ENCODE measurements around the gene THADA.
"Not testable (repeated sequence)": the region's sequence is repeated elsewhere in the genome, so short reads cannot be mapped to it uniquely, and the experiment has no call there.

The THADA gene

GRCh38 chr2:43595603-43596412 is at the start of gene THADA:
Gene THADA, minus strand, starts transcription at chr2:43596038. Its CDS starts 3,646 bp downstream, at chr2:43592392.
- in situ Hi-C loops (cut with HindIII; ENCODE audit: low sequenced_read_pairs), result no loop called here

DNA sequence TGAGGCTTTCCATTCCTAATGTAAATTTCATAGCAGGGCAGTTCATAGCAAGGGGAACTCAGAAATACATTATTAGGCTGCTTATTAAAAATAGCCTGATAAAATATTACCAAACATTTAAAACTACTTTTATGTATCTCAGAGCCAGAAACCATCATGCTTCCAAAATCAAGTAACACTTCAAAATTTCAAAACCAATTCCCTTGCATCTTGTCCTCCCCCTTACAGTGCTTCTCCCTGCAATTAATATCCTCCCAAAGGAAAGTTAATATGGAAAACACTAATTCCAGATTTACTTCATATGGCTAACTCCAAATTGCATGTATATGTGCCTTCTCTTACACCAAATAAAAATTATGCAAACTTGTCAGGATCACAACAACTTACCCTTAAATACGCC is 47.8 kb upstream of the THADA start:
- in situ Hi-C loops (cut with HindIII; ENCODE audit: low sequenced_read_pairs), result no loop called here

DNA sequence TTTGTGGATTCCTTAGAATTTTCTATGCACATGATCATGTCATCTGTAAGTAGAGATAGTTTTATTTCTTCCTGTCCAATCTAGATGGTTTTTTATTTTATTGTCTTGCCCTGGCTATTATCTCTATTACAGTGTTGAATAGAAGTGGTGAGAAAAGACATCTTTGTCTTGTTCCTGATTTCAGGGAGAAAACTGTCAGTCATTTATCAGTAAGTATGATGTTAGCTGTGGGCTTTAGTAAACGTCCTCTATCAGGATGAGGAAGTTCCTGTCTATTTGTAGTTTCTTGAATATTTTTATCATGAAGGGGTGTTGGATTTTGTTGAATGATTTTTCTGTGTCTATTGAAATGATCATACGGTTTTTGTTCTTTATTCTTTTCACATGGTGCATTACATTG is 46.5 kb upstream of the THADA start:
- in situ Hi-C loops (cut with HindIII; ENCODE audit: low sequenced_read_pairs), result no loop called here

GRCh38 chr2:43637030-43637803 is 41.4 kb upstream of the THADA start, which contains the start of gene PLEKHH2:
Gene PLEKHH2, plus strand, starts transcription at chr2:43637260. Its CDS starts 7,414 bp downstream, at chr2:43644674.
- in situ Hi-C loops (cut with HindIII; ENCODE audit: low sequenced_read_pairs), result no loop called here

DNA sequence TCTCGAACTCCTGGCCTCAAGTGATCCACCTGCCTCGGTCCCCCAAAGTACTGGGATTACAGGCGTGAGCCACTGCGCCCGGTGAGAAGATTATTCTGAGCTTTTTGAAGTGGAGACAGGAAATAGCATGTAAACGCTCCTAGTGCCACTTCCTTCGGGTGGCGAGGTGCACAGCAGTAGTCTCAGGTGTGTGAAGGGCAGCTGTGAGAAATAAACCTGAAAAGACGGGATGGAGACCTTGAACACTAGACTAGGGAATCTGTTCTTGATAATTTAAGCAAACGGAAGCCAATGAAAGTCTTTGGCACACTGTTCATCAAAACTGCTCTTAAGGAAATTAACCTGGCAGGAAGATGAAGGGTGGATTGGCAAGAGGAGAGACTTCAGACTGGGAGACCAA is 40.8 kb upstream of the THADA start:
- in situ Hi-C loops (cut with HindIII; ENCODE audit: low sequenced_read_pairs), result no loop called here

DNA sequence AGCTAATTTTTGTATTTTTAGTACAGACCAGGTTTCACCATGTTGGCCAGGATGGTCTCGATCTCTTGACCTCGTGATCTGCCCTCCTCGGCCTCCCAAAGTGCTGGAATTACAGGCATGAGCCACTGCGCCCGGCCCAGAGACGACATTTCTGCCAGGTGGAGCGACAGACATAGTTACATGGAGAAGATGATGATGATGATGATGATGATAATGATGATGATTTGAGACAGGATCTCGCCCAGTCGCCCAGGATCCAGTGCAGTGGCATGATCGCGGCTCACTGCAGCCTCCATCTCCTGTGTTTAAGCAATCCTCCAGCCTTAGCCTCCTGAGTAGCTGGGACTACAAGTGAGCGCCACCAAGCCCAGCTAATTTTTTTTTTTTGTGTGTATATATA is 40.3 kb upstream of the THADA start:
- in situ Hi-C loops (cut with HindIII; ENCODE audit: low sequenced_read_pairs), result not testable (repeated sequence)

GRCh38 chr2:43634604-43635306 is 38.9 kb upstream of the THADA start:
- in situ Hi-C loops (cut with HindIII; ENCODE audit: low sequenced_read_pairs), result no loop called here

- in situ Hi-C loops (cut with HindIII; ENCODE audit: low sequenced_read_pairs), result no loop called here
Observed at GRCh38 chr2:43631618-43632317, 35.9 kb upstream of the THADA start.

- in situ Hi-C loops (cut with HindIII; ENCODE audit: low sequenced_read_pairs), result loop anchor here (25.0 kb wide), 1 partner anchor 89 kb away; no protein-coding TSS in a partner anchor
Observed at GRCh38 chr2:43622931-43623451, 27.2 kb upstream of the THADA start.

DNA sequence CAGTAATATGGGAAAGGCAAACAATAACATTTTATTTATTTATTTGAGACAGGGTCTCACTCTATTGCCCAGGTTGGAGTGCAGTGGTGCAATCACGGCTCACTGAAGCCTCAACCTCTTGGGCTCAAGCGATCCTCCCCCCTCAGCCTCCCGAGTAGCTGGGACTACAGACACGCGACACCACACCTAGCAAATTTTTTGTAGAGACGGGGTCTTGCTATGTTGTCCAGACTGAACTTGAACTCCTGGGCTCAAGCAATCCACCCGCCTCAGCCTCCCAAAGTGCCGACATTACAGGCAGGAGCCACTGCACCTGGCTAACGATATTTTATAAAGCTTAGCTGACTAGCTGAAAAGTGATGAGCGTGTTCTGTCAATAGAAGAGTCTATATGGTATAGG is 23.7 kb upstream of the THADA start:
- in situ Hi-C loops (cut with HindIII; ENCODE audit: low sequenced_read_pairs), result loop anchor here (25.0 kb wide), 1 partner anchor 93 kb away; no protein-coding TSS in a partner anchor

DNA sequence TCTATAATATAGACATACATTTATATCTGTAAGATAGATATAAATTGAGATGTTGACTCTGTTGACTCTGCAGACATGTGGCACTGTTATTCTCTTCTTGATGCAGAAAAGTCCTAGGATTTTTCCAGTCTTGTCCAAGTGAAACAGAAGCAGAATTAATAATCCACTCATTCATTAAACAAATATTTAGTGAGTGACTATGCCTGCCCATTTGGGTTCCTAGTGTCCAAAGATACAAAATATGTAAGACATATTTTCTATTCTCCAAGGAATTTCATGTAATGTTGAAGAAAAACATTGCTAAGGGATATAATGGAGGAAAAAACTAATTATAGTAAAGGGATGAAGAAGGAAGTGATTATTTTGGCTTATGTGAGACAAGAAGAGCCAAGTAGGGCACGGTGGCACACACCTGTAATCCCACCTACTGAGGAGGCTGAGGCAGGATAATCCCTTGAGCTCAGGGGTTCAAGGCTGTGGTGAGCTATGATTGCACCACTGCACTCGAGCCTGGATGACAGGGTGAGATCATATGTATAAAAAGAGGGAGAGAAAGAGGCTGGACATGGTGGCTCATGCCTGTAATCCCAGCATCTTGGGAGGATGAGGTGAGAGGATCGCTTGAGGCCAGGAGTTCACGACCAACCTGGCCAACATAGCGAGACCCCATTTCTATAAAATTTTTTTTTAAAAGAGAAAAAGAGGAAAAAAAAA is 21.3 kb upstream of the THADA start:
- in situ Hi-C loops (cut with HindIII; ENCODE audit: low sequenced_read_pairs), result loop anchor here (25.0 kb wide), 1 partner anchor 95 kb away; no protein-coding TSS in a partner anchor

GRCh38 chr2:43612944-43613343 is 17.1 kb upstream of the THADA start:
- in situ Hi-C loops (cut with HindIII; ENCODE audit: low sequenced_read_pairs), result loop anchor here (25.0 kb wide), 1 partner anchor 99 kb away; no protein-coding TSS in a partner anchor

- in situ Hi-C loops (cut with HindIII; ENCODE audit: low sequenced_read_pairs), result loop anchor here (25.0 kb wide), 1 partner anchor 100 kb away; no protein-coding TSS in a partner anchor
Observed at GRCh38 chr2:43611987-43612894, 16.4 kb upstream of the THADA start.

DNA sequence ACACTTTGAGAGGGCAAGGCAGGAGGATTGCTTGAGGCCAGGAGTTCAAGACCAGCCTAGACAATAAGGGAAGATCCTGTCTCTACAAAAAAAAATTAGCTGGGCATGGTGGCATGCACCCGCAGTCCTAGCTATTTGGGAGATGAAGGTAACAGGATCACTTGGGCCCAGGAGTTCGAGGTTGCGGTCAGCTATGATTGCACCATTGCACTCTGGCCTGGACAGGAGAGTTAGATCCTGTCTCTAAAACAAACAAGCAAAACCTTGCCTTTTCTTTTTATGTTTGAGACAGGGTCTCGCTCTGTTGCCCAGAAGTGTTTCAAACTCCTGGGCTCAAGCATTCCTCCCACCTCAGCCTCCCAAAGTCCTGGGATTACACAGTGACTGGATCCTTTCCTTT is 14.5 kb upstream of the THADA start:
- in situ Hi-C loops (cut with HindIII; ENCODE audit: low sequenced_read_pairs), result loop anchor here (25.0 kb wide), 1 partner anchor 102 kb away; no protein-coding TSS in a partner anchor

DNA sequence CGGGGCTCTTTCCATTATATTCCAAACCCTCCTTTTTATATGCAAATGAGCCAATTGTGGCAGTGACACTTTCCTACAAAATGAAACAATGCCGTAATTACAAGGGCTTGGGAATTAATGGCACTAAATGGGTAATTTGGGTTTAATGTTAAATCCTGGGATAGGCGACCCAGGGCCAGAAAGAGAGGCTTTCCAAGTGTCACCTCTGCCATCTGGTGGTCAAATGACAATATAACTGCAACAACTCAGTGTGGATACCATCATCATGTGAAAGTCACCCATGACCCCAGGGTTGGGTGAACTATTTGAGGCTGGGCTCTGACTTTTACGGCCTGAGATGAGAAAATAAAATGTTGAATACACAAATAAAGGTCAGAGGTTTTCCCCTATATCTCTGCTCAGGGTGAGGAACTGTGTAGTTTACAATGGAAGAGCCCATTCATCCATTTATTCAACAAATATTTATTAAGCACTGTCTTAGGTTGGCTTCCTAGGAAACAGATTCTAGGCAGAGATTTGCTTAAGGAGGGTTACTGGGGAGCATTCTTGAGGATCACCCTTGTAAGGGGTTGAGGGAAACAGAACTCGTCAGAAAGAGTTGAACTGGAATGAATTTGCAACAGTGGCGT is 13.6 kb upstream of the THADA start:
- in situ Hi-C loops (cut with HindIII; ENCODE audit: low sequenced_read_pairs), result loop anchor here (25.0 kb wide), 1 partner anchor 103 kb away; no protein-coding TSS in a partner anchor

GRCh38 chr2:43605851-43606250 is 10.0 kb upstream of the THADA start:
- in situ Hi-C loops (cut with HindIII; ENCODE audit: low sequenced_read_pairs), result loop anchor here (25.0 kb wide), 1 partner anchor 106 kb away; no protein-coding TSS in a partner anchor

DNA sequence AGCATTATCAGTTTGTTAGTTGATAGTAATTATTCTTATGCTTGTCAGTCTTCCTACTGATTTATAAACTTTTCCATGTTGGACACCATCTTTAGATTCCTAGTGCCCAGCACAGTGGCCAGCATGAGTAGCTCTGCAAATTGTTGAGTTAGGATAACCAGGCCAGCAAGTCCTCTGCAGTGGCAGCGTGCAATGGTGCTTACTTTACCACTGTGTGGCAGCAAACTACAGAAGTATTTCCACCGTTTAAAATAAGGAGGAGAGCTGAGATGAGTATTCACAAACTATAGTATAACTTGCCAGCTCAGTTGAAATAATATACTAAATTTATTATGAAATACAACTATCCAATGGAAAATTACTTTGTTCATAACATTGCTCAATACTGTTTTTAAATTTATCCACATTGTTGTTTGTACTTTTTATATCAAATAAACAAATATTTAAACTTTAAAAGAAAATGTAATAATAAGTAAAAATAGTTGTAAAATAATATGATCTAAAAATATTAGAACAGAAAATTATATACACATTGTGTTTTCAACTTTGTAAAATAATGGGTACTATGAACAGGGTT is 9.3 kb upstream of the THADA start:
- in situ Hi-C loops (cut with HindIII; ENCODE audit: low sequenced_read_pairs), result loop anchor here (25.0 kb wide), 1 partner anchor 107 kb away; no protein-coding TSS in a partner anchor

All from endothelial cell of hepatic sinusoid (primary cell).